ENCODE measurements around the gene SEC24D.

The SEC24D gene

DNA sequence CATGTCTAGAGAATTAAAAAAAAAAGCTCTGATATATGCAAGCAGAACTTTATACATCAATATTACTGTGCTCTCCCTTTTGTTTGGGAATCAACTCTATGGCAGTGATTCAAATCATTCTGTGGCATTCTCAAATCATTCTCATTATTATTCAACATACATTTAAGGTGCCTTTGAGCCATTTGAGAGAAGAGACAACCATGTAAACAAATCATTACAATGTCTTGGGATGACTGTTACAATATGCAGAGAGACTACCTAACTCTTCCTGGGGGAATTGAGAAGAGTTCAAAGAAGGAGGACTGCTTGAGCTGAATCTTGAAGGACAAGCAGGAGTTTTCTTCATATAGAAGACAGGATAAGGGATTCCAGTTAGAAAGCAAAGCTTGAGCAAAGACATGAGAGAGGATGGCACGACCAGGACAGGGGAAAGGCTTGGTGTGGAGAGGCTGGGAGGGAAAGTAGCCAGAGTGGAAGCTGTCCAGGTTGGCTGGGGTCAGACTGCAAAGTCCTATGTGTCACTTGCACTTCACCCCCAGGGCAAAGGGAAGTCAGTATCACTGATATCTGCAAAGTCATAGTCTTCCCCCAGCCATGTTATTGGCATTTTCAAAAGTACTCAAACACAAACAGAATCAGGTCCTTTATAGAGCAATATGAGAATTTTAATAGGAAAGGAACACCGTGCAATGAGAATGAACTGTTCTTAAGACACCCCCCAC, 9.0 kb downstream of the SEC24D start:
- peaks cover 3 to 14% of the 10 kb centered on the region in 2 donors for H3K36me3 ChIP-seq (ENCODE audit: control insufficient read depth in 2 of 2, insufficient read depth in 2 of 2, low read length in 2 of 2)
- no peak overlapping the region for H3K27ac ChIP-seq (ENCODE audit: low read depth in 2 of 2, low read length in 2 of 2)
- peaks cover 0 to 10% of the 10 kb centered on the region in 2 donors for H3K4me1 ChIP-seq (ENCODE audit: control insufficient read depth in 2 of 2, insufficient read depth in 2 of 2, low read length in 2 of 2)
- H3K4me3 ChIP-seq (ENCODE audit: low read length in 2 of 2): no peak overlapping the region
- H3K27me3 ChIP-seq (ENCODE audit: control insufficient read depth in 2 of 2, insufficient read depth in 2 of 2, low read length in 2 of 2): no peaks in the 10 kb centered on the region
- H3K9ac ChIP-seq (ENCODE audit: low read depth in 1 of 2, low read length in 2 of 2): no peak overlapping the region
- no peaks in the 10 kb centered on the region for H3K9me3 ChIP-seq (ENCODE audit: control insufficient read depth in 2 of 2, low read length in 2 of 2)

DNA sequence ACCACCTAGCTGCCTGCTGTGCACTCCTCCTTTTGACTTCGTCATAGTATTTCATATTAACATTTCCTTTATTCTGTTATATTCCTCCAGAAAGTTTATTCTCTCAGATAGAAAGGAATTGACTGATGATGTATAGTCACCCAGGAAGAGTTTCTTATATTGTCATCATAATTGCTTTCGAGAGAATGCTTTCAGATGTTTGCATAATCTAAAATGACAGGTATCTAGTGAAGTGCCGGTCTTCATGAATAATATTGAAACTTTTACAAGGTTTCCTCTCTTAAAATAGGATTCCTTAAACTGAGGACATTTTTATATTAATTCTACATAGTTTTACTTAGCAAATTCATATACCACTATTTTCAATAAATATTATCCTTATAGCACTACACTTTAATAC, 10.1 kb downstream of the SEC24D start:
- Histone ChIP-seq H3K4me3 (ENCODE audit: low read length in 2 of 2) (no peak overlapping the region), H3K27me3 (ENCODE audit: control insufficient read depth in 2 of 2, insufficient read depth in 2 of 2, low read length in 2 of 2) (no peaks in the 10 kb centered on the region), H3K36me3 (ENCODE audit: control insufficient read depth in 2 of 2, insufficient read depth in 2 of 2, low read length in 2 of 2) (peaks cover 3 to 14% of the 10 kb centered on the region in 2 donors), H3K4me1 (ENCODE audit: control insufficient read depth in 2 of 2, insufficient read depth in 2 of 2, low read length in 2 of 2) (peaks cover 0 to 10% of the 10 kb centered on the region in 2 donors), H3K27ac (ENCODE audit: low read depth in 2 of 2, low read length in 2 of 2) (no peak overlapping the region), H3K9ac (ENCODE audit: low read depth in 1 of 2, low read length in 2 of 2) (no peak overlapping the region), H3K9me3 (ENCODE audit: control insufficient read depth in 2 of 2, low read length in 2 of 2) (no peaks in the 10 kb centered on the region)

DNA sequence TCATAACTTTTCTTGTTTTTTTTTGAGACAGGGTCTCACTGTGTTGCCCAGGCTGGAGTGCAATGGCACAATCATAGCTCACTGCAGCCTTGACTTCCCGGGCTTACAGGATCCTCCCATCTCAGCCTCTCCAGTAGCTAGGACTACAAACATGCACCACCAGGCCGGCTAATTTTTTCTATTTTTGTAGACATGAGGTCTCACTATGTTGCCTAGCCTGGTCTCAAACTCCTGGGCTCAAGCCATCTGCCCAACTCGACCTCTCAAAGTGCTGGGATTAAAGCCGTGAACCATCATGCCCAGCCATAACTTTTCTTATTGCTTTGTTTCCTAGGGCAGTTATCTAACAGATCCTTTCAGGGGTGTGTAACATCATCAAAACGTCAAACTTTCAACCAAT, 11.8 kb downstream of the SEC24D start:
- H3K9ac ChIP-seq (ENCODE audit: low read depth in 1 of 2, low read length in 2 of 2): no peak overlapping the region
- no peak overlapping the region for H3K27ac ChIP-seq (ENCODE audit: low read depth in 2 of 2, low read length in 2 of 2)
- H3K27me3 ChIP-seq (ENCODE audit: control insufficient read depth in 2 of 2, insufficient read depth in 2 of 2, low read length in 2 of 2): no peaks in the 10 kb centered on the region
- peaks cover 3 to 11% of the 10 kb centered on the region in 2 donors for H3K36me3 ChIP-seq (ENCODE audit: control insufficient read depth in 2 of 2, insufficient read depth in 2 of 2, low read length in 2 of 2)
- H3K4me3 ChIP-seq (ENCODE audit: low read length in 2 of 2): no peak overlapping the region
- H3K9me3 ChIP-seq (ENCODE audit: control insufficient read depth in 2 of 2, low read length in 2 of 2): no peaks in the 10 kb centered on the region
- peaks cover 0 to 10% of the 10 kb centered on the region in 2 donors for H3K4me1 ChIP-seq (ENCODE audit: control insufficient read depth in 2 of 2, insufficient read depth in 2 of 2, low read length in 2 of 2)

DNA sequence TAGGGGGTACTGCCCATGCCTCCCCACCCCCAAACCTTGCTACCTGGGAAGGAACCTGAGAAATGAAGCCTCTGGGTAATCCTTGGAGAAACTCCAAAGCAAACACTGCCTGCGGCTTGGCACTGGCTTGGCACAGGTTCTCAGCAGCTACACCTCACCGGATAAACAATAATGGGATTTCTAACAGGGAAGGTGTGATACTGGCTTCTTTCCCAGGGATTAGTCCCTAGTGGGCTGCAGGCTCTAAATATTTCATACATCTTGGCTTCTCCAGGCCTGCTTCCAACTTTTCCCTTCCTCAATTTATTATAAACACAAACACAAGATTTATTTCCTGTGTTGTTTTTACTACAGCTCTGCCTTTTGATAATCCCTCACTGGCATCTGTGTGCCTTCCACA, 12.5 kb downstream of the SEC24D start:
- H3K27ac ChIP-seq (ENCODE audit: low read depth in 2 of 2, low read length in 2 of 2): no peak overlapping the region
- no peaks in the 10 kb centered on the region for H3K9me3 ChIP-seq (ENCODE audit: control insufficient read depth in 2 of 2, low read length in 2 of 2)
- H3K36me3 ChIP-seq (ENCODE audit: control insufficient read depth in 2 of 2, insufficient read depth in 2 of 2, low read length in 2 of 2): peaks cover 0 to 7% of the 10 kb centered on the region in 2 donors
- H3K27me3 ChIP-seq (ENCODE audit: control insufficient read depth in 2 of 2, insufficient read depth in 2 of 2, low read length in 2 of 2): no peaks in the 10 kb centered on the region
- no peak overlapping the region for H3K9ac ChIP-seq (ENCODE audit: low read depth in 1 of 2, low read length in 2 of 2)
- H3K4me3 ChIP-seq (ENCODE audit: low read length in 2 of 2): no peak overlapping the region
- peaks cover 0 to 10% of the 10 kb centered on the region in 2 donors for H3K4me1 ChIP-seq (ENCODE audit: control insufficient read depth in 2 of 2, insufficient read depth in 2 of 2, low read length in 2 of 2)

DNA sequence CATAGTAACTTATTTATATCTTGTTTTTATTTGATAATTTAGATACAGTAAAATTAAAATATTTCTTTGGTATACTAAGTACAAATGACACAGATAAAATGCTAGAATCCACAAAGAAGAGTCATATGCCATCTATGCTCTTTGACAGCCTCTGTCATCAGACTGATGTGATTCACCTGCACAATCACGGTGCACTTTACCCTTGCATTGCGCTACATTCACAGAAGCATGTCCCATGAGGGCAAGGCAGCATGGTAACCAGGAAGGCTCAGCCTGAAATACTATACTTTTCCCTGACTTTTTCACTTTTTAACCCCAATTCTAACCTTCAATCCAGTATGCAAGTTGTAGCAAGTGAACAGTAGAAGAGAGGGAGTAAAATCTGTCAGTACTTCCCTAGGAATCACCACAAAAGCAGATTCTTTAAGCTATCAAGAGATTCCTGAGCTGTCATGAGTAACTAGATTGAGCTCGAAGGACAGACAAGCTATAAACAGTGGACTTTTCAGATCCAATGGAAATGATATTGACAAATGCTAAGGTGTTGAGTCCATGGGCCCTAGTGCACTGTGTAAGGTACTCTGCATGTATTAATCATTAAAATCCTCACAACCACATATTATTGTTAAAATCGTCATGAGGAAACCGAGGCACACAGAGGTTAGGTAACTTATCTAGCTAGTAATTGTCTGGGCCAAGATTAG, 14.2 kb downstream of the SEC24D start:
- H3K9ac ChIP-seq (ENCODE audit: low read depth in 1 of 2, low read length in 2 of 2): no peak overlapping the region
- H3K4me3 ChIP-seq (ENCODE audit: low read length in 2 of 2): no peak overlapping the region
- H3K36me3 ChIP-seq (ENCODE audit: control insufficient read depth in 2 of 2, insufficient read depth in 2 of 2, low read length in 2 of 2): peaks cover 0 to 7% of the 10 kb centered on the region in 2 donors
- H3K4me1 ChIP-seq (ENCODE audit: control insufficient read depth in 2 of 2, insufficient read depth in 2 of 2, low read length in 2 of 2): peaks cover 0 to 5% of the 10 kb centered on the region in 2 donors
- H3K9me3 ChIP-seq (ENCODE audit: control insufficient read depth in 2 of 2, low read length in 2 of 2): no peaks in the 10 kb centered on the region
- H3K27me3 ChIP-seq (ENCODE audit: control insufficient read depth in 2 of 2, insufficient read depth in 2 of 2, low read length in 2 of 2): no peaks in the 10 kb centered on the region
- no peak overlapping the region for H3K27ac ChIP-seq (ENCODE audit: low read depth in 2 of 2, low read length in 2 of 2)

DNA sequence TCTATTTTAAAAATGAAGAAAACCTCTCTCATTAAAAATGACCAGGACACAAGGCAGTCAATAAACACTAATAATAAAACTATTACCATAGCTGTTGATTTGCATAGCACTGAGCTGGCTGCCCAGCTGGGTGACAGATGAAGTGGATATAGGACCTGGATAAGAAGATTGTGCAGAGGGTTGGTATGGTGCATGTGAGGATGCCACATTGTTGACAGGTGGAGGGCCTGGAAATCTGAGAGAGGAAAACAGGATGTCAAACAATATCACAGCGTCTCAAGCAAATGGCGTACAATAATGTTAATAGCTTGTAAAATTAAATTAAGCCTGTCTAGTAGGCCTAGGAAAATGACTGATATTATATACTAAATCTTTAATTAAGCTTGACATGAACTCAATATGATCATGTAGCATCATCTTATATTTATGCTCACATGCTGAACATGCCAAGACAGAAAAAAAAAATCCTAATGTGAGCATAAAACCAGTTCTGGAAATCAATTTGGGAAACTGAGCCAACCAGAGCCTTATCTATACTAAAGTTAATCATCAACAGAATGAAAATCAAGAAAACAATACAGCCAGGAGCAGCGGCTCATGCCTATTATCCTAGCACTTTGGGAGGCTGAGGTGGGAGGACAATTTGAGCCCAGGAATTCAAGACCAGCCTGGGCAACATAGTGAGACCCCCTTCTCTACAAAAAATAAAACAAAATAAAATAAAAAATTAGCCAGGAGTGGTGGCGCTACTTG, 18.6 kb downstream of the SEC24D start:
- H3K27me3 ChIP-seq (ENCODE audit: control insufficient read depth in 2 of 2, insufficient read depth in 2 of 2, low read length in 2 of 2): no peaks in the 10 kb centered on the region
- no peak overlapping the region for H3K27ac ChIP-seq (ENCODE audit: low read depth in 2 of 2, low read length in 2 of 2)
- peaks cover 31 to 36% of the 10 kb centered on the region in 2 donors for H3K36me3 ChIP-seq (ENCODE audit: control insufficient read depth in 2 of 2, insufficient read depth in 2 of 2, low read length in 2 of 2)
- H3K9ac ChIP-seq (ENCODE audit: low read depth in 1 of 2, low read length in 2 of 2): no peak overlapping the region
- no peak overlapping the region for H3K4me3 ChIP-seq (ENCODE audit: low read length in 2 of 2)
- H3K4me1 ChIP-seq (ENCODE audit: control insufficient read depth in 2 of 2, insufficient read depth in 2 of 2, low read length in 2 of 2): no peaks in the 10 kb centered on the region
- H3K9me3 ChIP-seq (ENCODE audit: control insufficient read depth in 2 of 2, low read length in 2 of 2): no peaks in the 10 kb centered on the region

DNA sequence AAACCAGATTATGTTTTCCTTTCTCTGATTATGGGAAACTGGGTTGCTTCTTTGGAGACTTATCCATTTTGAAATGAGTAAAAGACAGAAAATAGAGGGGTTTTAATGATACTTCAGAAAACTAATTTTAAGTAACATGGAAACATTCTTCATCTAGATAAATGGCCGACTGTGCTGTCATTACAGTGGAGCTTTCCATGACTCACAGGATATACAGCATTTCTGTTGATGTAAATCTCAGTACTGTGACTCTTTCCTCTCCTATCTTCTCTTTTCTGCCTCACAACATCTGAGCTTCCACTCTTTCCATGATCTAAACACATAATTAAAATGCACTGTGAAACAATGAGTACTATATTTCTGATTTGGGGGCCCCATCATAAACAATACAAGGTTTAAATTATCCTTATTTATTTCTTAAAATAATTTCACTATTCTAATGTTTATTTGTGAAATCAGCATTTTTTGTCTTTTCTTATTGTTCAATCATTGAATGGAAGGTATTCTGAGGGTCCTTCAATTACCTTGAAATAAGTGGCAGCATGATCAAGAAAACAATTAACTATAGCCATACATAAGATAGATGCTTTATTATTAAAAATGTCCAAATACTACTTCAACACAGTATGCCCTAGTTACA, 19.3 kb downstream of the SEC24D start:
- Histone ChIP-seq H3K4me3 (ENCODE audit: low read length in 2 of 2) (no peak overlapping the region), H3K9ac (ENCODE audit: low read depth in 1 of 2, low read length in 2 of 2) (no peak overlapping the region), H3K27me3 (ENCODE audit: control insufficient read depth in 2 of 2, insufficient read depth in 2 of 2, low read length in 2 of 2) (no peaks in the 10 kb centered on the region), H3K27ac (ENCODE audit: low read depth in 2 of 2, low read length in 2 of 2) (no peak overlapping the region), H3K36me3 (ENCODE audit: control insufficient read depth in 2 of 2, insufficient read depth in 2 of 2, low read length in 2 of 2) (peaks cover 36 to 43% of the 10 kb centered on the region in 2 donors), H3K9me3 (ENCODE audit: control insufficient read depth in 2 of 2, low read length in 2 of 2) (no peaks in the 10 kb centered on the region), H3K4me1 (ENCODE audit: control insufficient read depth in 2 of 2, insufficient read depth in 2 of 2, low read length in 2 of 2) (no peaks in the 10 kb centered on the region)

DNA sequence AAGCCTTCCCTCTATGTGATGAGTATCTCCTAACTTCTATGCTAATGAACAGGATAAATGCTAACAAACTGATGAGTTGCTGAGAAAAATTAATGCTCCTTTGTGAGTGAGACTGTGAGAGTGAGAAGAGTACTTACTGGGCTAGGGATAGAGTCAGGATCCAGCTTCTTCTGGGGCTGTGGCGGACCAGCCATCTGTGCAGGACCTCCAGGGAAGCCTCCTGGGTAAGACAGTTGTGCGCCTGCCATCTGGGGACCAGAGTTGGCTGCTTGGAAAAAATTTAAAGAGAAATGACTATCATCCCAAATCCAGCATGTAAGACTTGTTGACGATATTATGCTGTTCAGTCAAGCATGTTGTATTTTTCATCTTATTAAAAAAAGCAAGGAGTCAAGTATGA, 21.0 kb downstream of the SEC24D start:
- Histone ChIP-seq H3K9me3 (ENCODE audit: control insufficient read depth in 2 of 2, low read length in 2 of 2) (no peaks in the 10 kb centered on the region), H3K36me3 (ENCODE audit: control insufficient read depth in 2 of 2, insufficient read depth in 2 of 2, low read length in 2 of 2) (peaks cover 45 to 55% of the 10 kb centered on the region in 2 donors), H3K4me3 (ENCODE audit: low read length in 2 of 2) (no peak overlapping the region), H3K27ac (ENCODE audit: low read depth in 2 of 2, low read length in 2 of 2) (no peak overlapping the region), H3K27me3 (ENCODE audit: control insufficient read depth in 2 of 2, insufficient read depth in 2 of 2, low read length in 2 of 2) (no peaks in the 10 kb centered on the region), H3K4me1 (ENCODE audit: control insufficient read depth in 2 of 2, insufficient read depth in 2 of 2, low read length in 2 of 2) (no peaks in the 10 kb centered on the region), H3K9ac (ENCODE audit: low read depth in 1 of 2, low read length in 2 of 2) (no peak overlapping the region)

DNA sequence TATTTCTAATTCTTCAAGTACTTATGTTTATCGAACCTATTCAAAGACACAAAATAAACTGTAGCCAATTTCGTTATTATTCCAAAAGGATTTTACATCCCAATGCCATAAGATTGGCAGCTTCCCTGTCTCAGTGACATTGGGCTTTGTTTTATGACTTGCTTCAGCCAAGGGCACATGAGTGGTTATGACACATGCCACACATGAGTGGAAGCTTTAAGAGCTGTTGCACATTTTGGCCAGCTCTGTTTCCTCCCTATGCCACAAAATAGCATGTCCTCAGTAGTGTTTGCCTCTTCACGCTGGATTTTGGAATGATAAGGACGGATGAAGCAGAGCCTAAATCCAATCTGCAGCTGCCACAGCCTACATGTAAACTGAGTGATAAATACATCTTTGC, 21.9 kb downstream of the SEC24D start:
- H3K4me3 ChIP-seq (ENCODE audit: low read length in 2 of 2): no peak overlapping the region
- no peaks in the 10 kb centered on the region for H3K4me1 ChIP-seq (ENCODE audit: control insufficient read depth in 2 of 2, insufficient read depth in 2 of 2, low read length in 2 of 2)
- H3K36me3 ChIP-seq (ENCODE audit: control insufficient read depth in 2 of 2, insufficient read depth in 2 of 2, low read length in 2 of 2): peaks cover 50 to 60% of the 10 kb centered on the region in 2 donors
- H3K27me3 ChIP-seq (ENCODE audit: control insufficient read depth in 2 of 2, insufficient read depth in 2 of 2, low read length in 2 of 2): no peaks in the 10 kb centered on the region
- H3K9me3 ChIP-seq (ENCODE audit: control insufficient read depth in 2 of 2, low read length in 2 of 2): no peaks in the 10 kb centered on the region
- H3K27ac ChIP-seq (ENCODE audit: low read depth in 2 of 2, low read length in 2 of 2): no peak overlapping the region
- no peak overlapping the region for H3K9ac ChIP-seq (ENCODE audit: low read depth in 1 of 2, low read length in 2 of 2)
